AG20443 (cell line): ENCODE data around the gene TPD52L1.
A peak's percentile ranks its signal among the peaks of the same experiment; 100 is the strongest.

Experiments
- DNase-seq: peaks from one replicate; pipeline ENCODE4 v3.0.0; 2012; ENCODE audit warnings: low spot score, mixed read lengths

TPD52L1 gene

GRCh38 chr6:125307150-125307838 lies 153.7 kb downstream of the TPD52L1 start:
- peak; percentile 21 for DNase-seq

GRCh38 chr6:125307964-125308615 lies 154.5 kb downstream of the TPD52L1 start:
- no peak for DNase-seq

DNA sequence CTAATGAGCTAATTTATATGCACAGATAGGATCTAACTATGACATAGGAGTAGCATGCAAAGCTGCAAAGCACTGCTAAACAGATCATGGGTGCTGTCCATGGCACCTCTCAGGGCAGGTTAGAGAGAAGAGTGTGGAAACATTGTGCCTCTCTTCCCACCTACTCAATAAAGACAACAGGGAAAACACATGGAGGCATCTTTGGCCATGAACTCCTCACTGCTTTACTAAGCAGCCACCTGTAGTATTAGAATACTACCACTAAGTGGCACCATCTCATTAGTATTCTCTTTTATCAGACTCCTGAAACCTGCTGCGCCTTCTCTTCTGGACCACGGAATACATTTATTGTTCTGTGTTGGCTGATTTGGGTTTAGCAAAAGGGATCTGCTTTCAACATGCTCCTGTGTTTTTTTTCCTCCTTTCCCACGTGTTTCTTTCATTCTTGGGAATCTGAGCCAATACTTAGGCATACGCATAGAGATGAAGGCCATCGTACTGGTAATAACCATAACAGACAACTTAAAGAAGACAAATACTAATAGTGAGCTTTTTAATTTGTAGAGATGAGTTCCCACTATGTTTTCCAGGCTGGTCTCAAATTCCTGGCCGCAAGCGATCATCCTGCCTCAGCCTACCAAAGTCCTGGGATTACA lies 157.5 kb downstream of the TPD52L1 start:
- DNase-seq: peak; percentile 56

GRCh38 chr6:125312478-125312877 lies 158.9 kb downstream of the TPD52L1 start:
- DNase-seq: no peak

- DNase-seq: no peak
Measured at GRCh38 chr6:125312950-125313349, 159.4 kb downstream of the TPD52L1 start.
